SU-DHL-6 (cell line): Measurements from ENCODE around the gene CCDC82.

Source experiments
- H2AFZ ChIP-seq: fragments of 200-600 bp; sonication (generic); 2 replicates; pipeline ENCODE4 v1.6.1; 2014; ENCODE audit warnings: low read depth, mild to moderate bottlenecking, moderate library complexity, mixed read lengths, antibody characterized with exemption, low read length; ENCODE audit not compliant: severe bottlenecking
- H3F3A ChIP-seq: fragments of 200-600 bp; shearing (Covaris generic); 2 replicates; pipeline ENCODE4 v1.6.0; 2016; ENCODE audit warnings: antibody characterized with exemption, mild to moderate bottlenecking; ENCODE audit not compliant: insufficient read depth
- H3K27ac ChIP-seq: fragments of 200-600 bp; sonication (generic); 2 replicates; pipeline ENCODE4 v1.5.1; 2016; ENCODE audit warnings: low read depth, mild to moderate bottlenecking, low read length, moderate library complexity, mixed read lengths
- H3K27me3 ChIP-seq: fragments of 200-600 bp; sonication (generic), shearing (Covaris generic); 2 replicates; pipeline ENCODE4 v1.6.0; 2014; ENCODE audit warnings: mild to moderate bottlenecking, low read length
- H3K36me3 ChIP-seq: fragments of 200-600 bp; sonication (generic); 2 replicates; pipeline ENCODE4 v1.6.1; 2014; ENCODE audit warnings: mild to moderate bottlenecking, low read length, mixed read lengths
- H3K4me2 ChIP-seq: fragments of 300-600, 200-600 bp; shearing (Covaris generic), sonication (generic); 2 replicates; pipeline ENCODE4 v1.6.0; 2014; ENCODE audit warnings: low read length, low read depth, mild to moderate bottlenecking; ENCODE audit not compliant: poor library complexity, severe bottlenecking
- H3K4me3 ChIP-seq: fragments of 200-600 bp; sonication (generic); 2 replicates; pipeline ENCODE4 v1.5.1; 2014; ENCODE audit warnings: antibody characterized with exemption, low read length, mild to moderate bottlenecking, mixed read lengths; ENCODE audit not compliant: insufficient read depth, poor library complexity, severe bottlenecking
- H3K79me2 ChIP-seq: fragments of 200-600 bp; sonication (generic); 2 replicates; pipeline ENCODE4 v1.6.1; 2014; ENCODE audit warnings: mild to moderate bottlenecking, low read length, moderate library complexity; ENCODE audit not compliant: insufficient read depth
- H3K9ac ChIP-seq: fragments of 200-600 bp; sonication (generic); 2 replicates; pipeline ENCODE4 v1.7.0; 2014; ENCODE audit warnings: mild to moderate bottlenecking, low read length
- H3K9me2 ChIP-seq: fragments of 200-600 bp; sonication (generic); replicated peaks from 2 replicates; pipeline ENCODE4 v1.6.1; 2014; ENCODE audit warnings: low read length; ENCODE audit not compliant: insufficient read depth
- H3K9me3 ChIP-seq: fragments of 200-600 bp; sonication (generic); 2 replicates; pipeline ENCODE4 v1.6.1; 2014; ENCODE audit warnings: low read length, mixed read lengths; ENCODE audit not compliant: insufficient read depth
- H4K20me1 ChIP-seq: fragments of 200-600 bp; sonication (generic); 2 replicates; pipeline ENCODE4 v1.6.1; 2014; ENCODE audit warnings: low read depth, mild to moderate bottlenecking, antibody characterized with exemption, low read length, moderate library complexity, mixed read lengths
- CTCF ChIP-seq: fragments of 200-600 bp; sonication (generic); IDR thresholded peaks from one replicate; pipeline ENCODE4 v1.5.1; 2017; ENCODE audit warnings: antibody characterized with exemption, mild to moderate bottlenecking, low read length, moderate library complexity; ENCODE audit not compliant: insufficient read depth, poor library complexity, severe bottlenecking
- EZH2phosphoT487 ChIP-seq: fragments of 200-600 bp; sonication (generic), shearing (Covaris generic); conservative IDR thresholded peaks from 2 replicates; pipeline ENCODE4 v1.6.1; 2018; ENCODE audit warnings: mild to moderate bottlenecking, antibody characterized with exemption, low read length, moderate library complexity, mixed read lengths

Gene CCDC82

GRCh38 chr11:96315476-96315875 lies 74.2 kb downstream of the CCDC82 start:
- H3K27ac ChIP-seq, result no peak overlapping the region

GRCh38 chr11:96314326-96315020 lies 75.2 kb downstream of the CCDC82 start:
- Histone ChIP-seq H3K9ac (no peak overlapping the region), H3K9me3 (no peaks in the 10 kb centered on the region), H3K79me2 (no peaks in the 10 kb centered on the region), H4K20me1 (no peaks in the 10 kb centered on the region), H3K4me3 (no peak overlapping the region), H3K27me3 (no peaks in the 10 kb centered on the region), H3K36me3 (no peaks in the 10 kb centered on the region), H2AFZ (no peak overlapping the region), H3F3A (no peaks in the 10 kb centered on the region), H3K9me2 (no peaks in the 10 kb centered on the region), H3K27ac (no peak overlapping the region), H3K4me2 (no peak overlapping the region)
- no peak for TF ChIP-seq CTCF
- no peak for TF ChIP-seq EZH2phosphoT487

More at GRCh38 chr11:96315476-96315875, 74.2 kb downstream of the CCDC82 start:
- Histone ChIP-seq H4K20me1 (no peaks in the 10 kb centered on the region), H3K4me2 (no peak overlapping the region), H3K9me3 (no peaks in the 10 kb centered on the region), H3K79me2 (no peaks in the 10 kb centered on the region), H3K9me2 (no peaks in the 10 kb centered on the region), H2AFZ (no peak overlapping the region), H3F3A (no peaks in the 10 kb centered on the region), H3K4me3 (no peak overlapping the region), H3K36me3 (no peaks in the 10 kb centered on the region), H3K9ac (no peak overlapping the region), H3K27me3 (no peaks in the 10 kb centered on the region)
- TF ChIP-seq EZH2phosphoT487 (no peak), CTCF (no peak)

GRCh38 chr11:96313163-96313562 lies 76.5 kb downstream of the CCDC82 start:
- H3K27ac ChIP-seq, result no peak overlapping the region
- no peak for TF ChIP-seq CTCF
- no peak for TF ChIP-seq EZH2phosphoT487
- H3K4me2 ChIP-seq, result no peak overlapping the region
- H3F3A ChIP-seq, result no peaks in the 10 kb centered on the region
- H3K79me2 ChIP-seq, result no peaks in the 10 kb centered on the region
- H3K36me3 ChIP-seq, result no peaks in the 10 kb centered on the region
- no peaks in the 10 kb centered on the region for H3K9me2 ChIP-seq
- H3K27me3 ChIP-seq, result no peaks in the 10 kb centered on the region
- no peaks in the 10 kb centered on the region for H4K20me1 ChIP-seq
- no peak overlapping the region for H3K4me3 ChIP-seq
- H3K9ac ChIP-seq, result no peak overlapping the region
- H2AFZ ChIP-seq, result no peak overlapping the region
- no peaks in the 10 kb centered on the region for H3K9me3 ChIP-seq
